LNCaP clone FGC (cell line): ENCODE data around the gene KIF25.

Experiments used
- DNase-seq: peaks from one replicate; pipeline ENCODE4 v3.0.0-alpha.2; 2011; ENCODE audit warnings: low read depth
- H3K4me3 ChIP-seq: 2 replicates; pipeline ENCODE4 v1.5.1; 2011; ENCODE audit warnings: mild to moderate bottlenecking, low read depth, low read length, control low read depth
- TF ChIP-seq, protein P1 (sequence below): IDR thresholded peaks from 2 replicates; pipeline ENCODE4 v1.5.1; 2012; ENCODE audit warnings: mild to moderate bottlenecking; ENCODE audit not compliant: control insufficient read depth, insufficient read depth; ENCODE audit errors: extremely low read depth

The KIF25 gene

DNA sequence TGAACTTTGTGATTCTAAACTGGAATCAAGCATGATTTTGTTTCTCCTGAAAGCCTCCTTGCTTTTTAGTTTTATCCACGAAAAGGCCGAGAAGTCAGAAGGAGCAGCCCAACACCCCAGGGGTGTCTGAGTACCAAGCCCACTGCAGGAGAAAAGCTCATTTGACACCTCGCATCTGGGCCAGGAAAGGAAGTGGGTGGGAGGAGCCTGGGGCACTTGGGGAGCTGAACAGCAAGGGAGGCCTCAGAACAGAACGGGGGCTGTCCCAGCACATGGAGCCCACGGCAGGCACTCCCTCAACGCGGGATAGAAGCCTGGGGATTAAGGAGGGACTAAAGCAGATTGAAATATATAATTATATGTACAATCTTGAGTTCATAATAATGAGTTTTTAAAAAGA lies 6.6 kb downstream of the KIF25 start:
- H3K4me3 ChIP-seq = no peak overlapping the region
- TF ChIP-seq, protein P1, sequence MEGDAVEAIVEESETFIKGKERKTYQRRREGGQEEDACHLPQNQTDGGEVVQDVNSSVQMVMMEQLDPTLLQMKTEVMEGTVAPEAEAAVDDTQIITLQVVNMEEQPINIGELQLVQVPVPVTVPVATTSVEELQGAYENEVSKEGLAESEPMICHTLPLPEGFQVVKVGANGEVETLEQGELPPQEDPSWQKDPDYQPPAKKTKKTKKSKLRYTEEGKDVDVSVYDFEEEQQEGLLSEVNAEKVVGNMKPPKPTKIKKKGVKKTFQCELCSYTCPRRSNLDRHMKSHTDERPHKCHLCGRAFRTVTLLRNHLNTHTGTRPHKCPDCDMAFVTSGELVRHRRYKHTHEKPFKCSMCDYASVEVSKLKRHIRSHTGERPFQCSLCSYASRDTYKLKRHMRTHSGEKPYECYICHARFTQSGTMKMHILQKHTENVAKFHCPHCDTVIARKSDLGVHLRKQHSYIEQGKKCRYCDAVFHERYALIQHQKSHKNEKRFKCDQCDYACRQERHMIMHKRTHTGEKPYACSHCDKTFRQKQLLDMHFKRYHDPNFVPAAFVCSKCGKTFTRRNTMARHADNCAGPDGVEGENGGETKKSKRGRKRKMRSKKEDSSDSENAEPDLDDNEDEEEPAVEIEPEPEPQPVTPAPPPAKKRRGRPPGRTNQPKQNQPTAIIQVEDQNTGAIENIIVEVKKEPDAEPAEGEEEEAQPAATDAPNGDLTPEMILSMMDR = no peak
- no peak for DNase-seq

DNA sequence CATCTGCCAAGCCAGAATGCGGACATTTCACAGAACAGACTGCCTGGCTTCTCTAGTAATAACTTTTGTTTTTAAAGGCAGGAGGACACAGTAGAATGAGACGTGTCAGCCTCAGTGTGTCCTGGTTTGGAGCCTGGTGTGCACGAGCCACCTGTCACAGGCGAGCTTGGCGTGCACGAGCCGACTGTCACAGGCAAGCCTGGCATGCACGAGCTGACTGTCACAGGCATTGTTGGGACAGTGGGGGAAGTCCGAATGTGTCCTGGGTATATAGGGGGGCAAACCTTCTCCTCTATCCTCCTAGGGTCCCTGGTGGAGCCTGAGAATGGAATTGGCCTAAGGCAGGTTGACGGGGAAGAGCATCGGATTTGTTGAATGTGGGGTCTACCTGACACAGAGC lies 7.5 kb downstream of the KIF25 start:
- no peak for DNase-seq
- no peak overlapping the region for H3K4me3 ChIP-seq
- TF ChIP-seq, protein P1 = no peak

DNA sequence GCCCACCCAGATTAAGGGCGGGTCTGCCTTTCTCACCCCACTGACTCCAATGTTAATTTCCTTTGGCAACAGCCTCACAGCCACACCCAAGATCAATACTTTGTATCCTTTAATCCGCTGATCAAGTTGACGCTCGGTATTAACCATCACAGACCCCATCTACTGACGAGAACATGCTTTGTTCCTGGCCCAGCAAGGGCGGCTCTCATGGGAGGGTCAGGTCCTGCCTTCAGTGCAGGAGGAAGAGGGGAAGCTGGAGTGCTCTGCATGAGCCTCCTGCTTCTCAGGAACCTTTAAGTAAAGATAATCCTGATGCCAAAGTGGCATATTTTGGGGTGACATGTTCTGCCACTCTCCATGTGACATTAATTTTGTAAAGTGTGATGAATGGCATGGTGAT lies 8.3 kb downstream of the KIF25 start:
- no peak overlapping the region for H3K4me3 ChIP-seq
- TF ChIP-seq, protein P1 = no peak
- no peak for DNase-seq

GRCh38 chr6:168007592-168008338 lies 10.3 kb downstream of the KIF25 start:
- H3K4me3 ChIP-seq = no peak overlapping the region
- TF ChIP-seq, protein P1 = no peak
- no peak for DNase-seq

GRCh38 chr6:168009331-168009730 lies 11.9 kb downstream of the KIF25 start:
- H3K4me3 ChIP-seq = no peak overlapping the region
- TF ChIP-seq, protein P1 = no peak
- no peak for DNase-seq

DNA sequence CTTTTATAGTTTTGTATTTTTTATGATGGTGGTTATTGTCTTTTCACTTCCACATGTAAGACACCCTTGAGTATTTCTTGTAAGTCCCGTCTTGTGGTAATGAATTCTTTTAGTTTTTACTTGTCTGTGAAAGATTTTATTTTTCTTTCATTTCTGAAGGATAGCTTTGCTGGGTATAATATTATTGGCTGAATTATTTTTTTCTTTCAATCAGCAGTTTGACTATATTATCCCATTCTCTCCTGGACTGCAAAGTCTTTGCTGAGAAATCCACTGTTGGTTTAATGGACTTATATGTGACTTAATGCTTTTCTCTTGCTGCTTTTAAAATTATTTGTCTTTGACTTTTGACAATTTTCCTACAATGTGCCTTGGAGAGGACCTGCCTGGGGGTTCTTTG lies 13.8 kb downstream of the KIF25 start:
- no peak for DNase-seq
- TF ChIP-seq, protein P1 = no peak
- no peak overlapping the region for H3K4me3 ChIP-seq
